ENCODE data around the gene SPACA6. TPM values are rescaled to one million over a fixed set of nuclear protein-coding genes. Genes with fewer than 3 reads are reported as not detected.

Gene SPACA6
- polyA plus RNA-seq, 3 donors, result 0.99 to 5.1 (median 2.4) TPM

GRCh38 chr19:51688671-51689571 is 4.2 kb upstream of the SPACA6 start:
- WGBS (ENCODE audit: insufficient coverage), result under 1% methylated on average over 44 of the region's 63 CpGs
- H2AFZ ChIP-seq (ENCODE audit: insufficient read depth, low read depth, low read length, poor library complexity, severe bottlenecking), result no peak overlapping the region

More at GRCh38 chr19:51688671-51689571, 4.2 kb upstream of the SPACA6 start:
- TF ChIP-seq CTCF (IDR thresholded peaks at IDR 0.05), result no peak
- Mint-ChIP-seq H3K27me3 (ENCODE audit: low read depth in 3 of 3) (peaks cover 63 to 85% (median 69%) of the 10 kb centered on the region in 3 donors), H3K4me3 (peak overlapping the region; percentile 62 to 94), H3K36me3 (peaks cover 3 to 8% of the 10 kb centered on the region in 2 donors), H3K9me3 (peaks cover 4 to 19% (median 14%) of the 10 kb centered on the region in 7 donors), H3K27ac (peak overlapping the region in 1 of 7 donors; percentile 60), H3K4me1 (peaks cover 31% of the 10 kb centered on the region)
- Histone ChIP-seq H3K9me3 (replicated peaks in 1 of 2; ENCODE audit: control insufficient read depth in 1 of 2, insufficient read depth in 1 of 2, low read length in 2 of 2) (peaks cover 4 to 8% of the 10 kb centered on the region in 2 donors), H3K9ac (ENCODE audit: insufficient read depth, low read length, poor library complexity, severe bottlenecking) (no peak overlapping the region), H3K4me2 (replicated peaks; ENCODE audit: extremely low read depth, low read length, poor library complexity, severe bottlenecking) (peak overlapping the region; percentile 76), H3K27ac (ENCODE audit: low read depth in 1 of 2, low read length in 2 of 2) (no peak overlapping the region), H3K27me3 (ENCODE audit: control insufficient read depth in 2 of 2, insufficient read depth in 2 of 2, low read length in 2 of 2) (peaks cover 32 to 87% of the 10 kb centered on the region in 2 donors), H3K4me3 (replicated peaks in 1 of 3; ENCODE audit: low read depth in 2 of 3, low read length in 3 of 3) (peak overlapping the region in 1 of 3 experiments; percentile 57), H3K79me2 (ENCODE audit: insufficient read depth, low read length) (no peaks in the 10 kb centered on the region), H3K4me1 (ENCODE audit: control insufficient read depth in 1 of 2, insufficient read depth in 2 of 2, low read length in 2 of 2) (peaks cover 23 to 37% of the 10 kb centered on the region in 2 donors), H4K20me1 (ENCODE audit: insufficient read depth, low read length) (no peaks in the 10 kb centered on the region), H3K36me3 (replicated peaks in 1 of 2; ENCODE audit: control insufficient read depth in 1 of 2, insufficient read depth in 2 of 2, low read length in 2 of 2) (no peaks in the 10 kb centered on the region)
- intact Hi-C loops (cut with micrococcal nuclease), result loop anchor here in 1 of 2 donors (10.0 kb wide), 1 partner anchor 86 kb away; no protein-coding TSS in a partner anchor
- DNase-seq, result peak in 1 of 3 donors; percentile 31
